Keratinocyte (primary cell): Measurements from ENCODE around the gene CRYGD.

ENCODE experiments used
- EZH2 ChIP-seq: IDR thresholded peaks from one replicate; pipeline ENCODE4 v1.6.1; 2012; ENCODE audit warnings: inconsistent platforms, mild to moderate bottlenecking, low read length, moderate library complexity
- TF ChIP-seq, protein P1 (sequence below), 3 experiments: IDR thresholded peaks in 1 of 3; conservative IDR thresholded peaks in 1 of 3; optimal IDR thresholded peaks in 1 of 3; 2 replicates in 2 of 3; 3 replicates in 1 of 3; pipeline versions ENCODE3 to v1.5.1; 2011; ENCODE audit warnings: low read length in 3 of 3, mild to moderate bottlenecking in 3 of 3, moderate library complexity in 2 of 3, control low read depth in 1 of 3, inconsistent platforms in 1 of 3; ENCODE audit not compliant: insufficient read depth in 2 of 3; ENCODE audit errors: extremely low read depth in 1 of 3

DNA sequence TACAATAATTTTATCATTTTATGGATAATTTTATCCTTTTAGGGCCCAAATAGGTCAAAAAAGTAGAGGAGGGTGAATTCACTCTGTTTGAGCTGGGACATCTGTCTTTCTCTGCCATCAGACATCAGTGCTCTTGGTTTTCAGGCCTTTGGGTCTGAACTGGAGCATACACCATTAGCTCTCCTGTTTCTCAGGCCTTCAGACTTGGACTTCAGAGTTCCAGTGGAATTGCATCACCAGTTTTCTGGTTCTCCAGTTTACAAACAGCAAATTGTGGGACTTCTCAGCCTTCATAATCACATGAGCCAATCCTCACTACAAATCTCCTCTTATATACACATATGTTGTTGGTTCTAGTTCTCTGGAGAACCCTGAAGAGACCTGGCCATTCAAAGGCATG is 33.9 kb downstream of the CRYGD start:
- TF ChIP-seq, protein P1, sequence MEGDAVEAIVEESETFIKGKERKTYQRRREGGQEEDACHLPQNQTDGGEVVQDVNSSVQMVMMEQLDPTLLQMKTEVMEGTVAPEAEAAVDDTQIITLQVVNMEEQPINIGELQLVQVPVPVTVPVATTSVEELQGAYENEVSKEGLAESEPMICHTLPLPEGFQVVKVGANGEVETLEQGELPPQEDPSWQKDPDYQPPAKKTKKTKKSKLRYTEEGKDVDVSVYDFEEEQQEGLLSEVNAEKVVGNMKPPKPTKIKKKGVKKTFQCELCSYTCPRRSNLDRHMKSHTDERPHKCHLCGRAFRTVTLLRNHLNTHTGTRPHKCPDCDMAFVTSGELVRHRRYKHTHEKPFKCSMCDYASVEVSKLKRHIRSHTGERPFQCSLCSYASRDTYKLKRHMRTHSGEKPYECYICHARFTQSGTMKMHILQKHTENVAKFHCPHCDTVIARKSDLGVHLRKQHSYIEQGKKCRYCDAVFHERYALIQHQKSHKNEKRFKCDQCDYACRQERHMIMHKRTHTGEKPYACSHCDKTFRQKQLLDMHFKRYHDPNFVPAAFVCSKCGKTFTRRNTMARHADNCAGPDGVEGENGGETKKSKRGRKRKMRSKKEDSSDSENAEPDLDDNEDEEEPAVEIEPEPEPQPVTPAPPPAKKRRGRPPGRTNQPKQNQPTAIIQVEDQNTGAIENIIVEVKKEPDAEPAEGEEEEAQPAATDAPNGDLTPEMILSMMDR (optimal IDR thresholded peaks at IDR 0.05 in 1 of 3, IDR thresholded peaks at IDR 0.05 in 1 of 3, conservative IDR thresholded peaks at IDR 0.05 in 1 of 3; ENCODE audit: extremely low read depth in 1 of 3, insufficient read depth in 2 of 3, low read length in 3 of 3), result no peak
- TF ChIP-seq EZH2, result no peak
